ENCODE results near the gene CCM2L.

CCM2L gene

DNA sequence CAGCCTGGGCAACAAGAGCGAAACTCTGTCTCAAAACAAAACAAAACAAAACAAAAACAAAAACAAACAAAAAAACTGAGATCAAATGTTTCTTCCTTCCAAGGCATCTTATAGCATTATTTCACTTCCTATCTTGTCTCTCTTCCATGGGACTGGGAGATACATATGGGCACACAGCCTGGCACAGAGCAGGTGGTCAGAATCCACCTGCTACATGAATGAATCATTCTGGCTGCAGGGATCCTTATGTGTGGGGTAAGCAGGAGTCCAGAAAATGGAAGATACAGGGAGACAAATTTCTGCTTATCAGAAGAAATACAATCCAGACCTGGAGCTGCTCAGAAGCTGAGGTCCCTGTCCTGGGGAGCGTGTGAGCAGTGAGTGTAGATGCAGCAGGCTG lies 18.2 kb upstream of the CCM2L start:
- no peak for DNase-seq (ENCODE audit: low read depth)

DNA sequence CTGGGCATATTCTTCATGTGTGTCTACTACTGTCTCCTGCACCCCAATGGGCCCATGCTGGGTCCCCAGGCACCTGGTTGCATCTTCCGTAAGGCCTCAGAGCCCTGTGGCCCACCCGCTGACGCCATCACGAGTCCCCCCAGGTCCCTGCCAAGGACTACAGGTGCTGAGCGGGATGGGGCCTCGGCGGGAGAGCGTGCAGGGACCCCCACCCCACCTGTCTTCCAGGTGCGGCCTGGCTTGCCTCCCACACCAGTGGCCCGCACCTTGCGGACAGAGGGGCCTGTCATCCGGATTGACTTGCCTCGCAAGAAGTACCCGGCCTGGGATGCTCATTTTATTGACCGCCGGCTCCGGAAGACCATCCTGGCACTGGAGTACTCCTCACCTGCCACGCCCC lies 13.2 kb upstream of the CCM2L start:
- no peak for DNase-seq (ENCODE audit: low read depth)

DNA sequence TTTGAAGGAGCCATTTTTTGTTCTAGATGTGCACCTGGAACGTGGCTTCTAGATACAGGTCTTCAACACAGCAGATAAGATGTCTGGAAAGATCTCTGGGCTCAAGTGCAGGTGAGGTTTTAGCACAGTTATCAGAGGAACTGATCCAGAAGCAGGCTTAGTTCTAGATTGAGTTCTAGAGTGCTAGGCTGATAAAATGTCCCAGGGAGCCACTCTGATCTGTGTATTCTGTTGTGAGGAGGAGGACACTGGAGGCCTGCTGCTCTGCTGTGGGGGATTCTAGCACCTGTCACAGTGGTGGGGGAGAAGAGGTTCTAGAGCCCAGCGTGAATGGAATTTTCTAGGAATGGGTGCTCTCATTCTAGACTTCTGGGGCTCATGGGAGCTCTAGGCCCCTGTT lies 12.0 kb upstream of the CCM2L start:
- no peak for DNase-seq (ENCODE audit: low read depth)

- no peak for DNase-seq (ENCODE audit: low read depth)
Observed at GRCh38 chr20:32003325-32003724, 6.9 kb upstream of the CCM2L start.

- peak; percentile 55 for DNase-seq (ENCODE audit: low read depth)
Observed at GRCh38 chr20:32004963-32005362, 5.3 kb upstream of the CCM2L start.

DNA sequence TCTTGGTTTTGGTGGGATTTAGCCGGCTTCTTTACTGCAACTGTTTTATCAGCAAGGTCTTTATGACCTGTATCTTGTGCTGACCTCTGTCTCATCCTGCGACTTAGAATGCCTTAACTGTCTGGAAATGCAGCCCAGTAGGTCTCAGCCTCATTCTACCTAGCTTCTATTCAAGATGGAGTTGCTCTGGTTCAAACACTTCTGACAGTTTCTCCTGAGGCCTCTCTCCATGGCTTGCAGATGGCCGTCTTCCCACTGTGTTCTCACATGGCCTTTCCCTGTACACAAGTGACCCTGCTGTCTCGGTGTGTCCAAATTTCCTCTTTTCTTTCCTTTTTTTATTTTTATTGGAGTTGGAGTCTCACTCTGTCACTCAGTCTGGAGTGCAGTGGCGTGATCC lies 4.2 kb upstream of the CCM2L start:
- DNase-seq (ENCODE audit: low read depth): no peak

- DNase-seq (ENCODE audit: low read depth): no peak
Observed at GRCh38 chr20:32006841-32007786, 3.1 kb upstream of the CCM2L start.

- DNase-seq (ENCODE audit: low read depth): no peak
Observed at GRCh38 chr20:32007787-32008616, 2.2 kb upstream of the CCM2L start.

DNA sequence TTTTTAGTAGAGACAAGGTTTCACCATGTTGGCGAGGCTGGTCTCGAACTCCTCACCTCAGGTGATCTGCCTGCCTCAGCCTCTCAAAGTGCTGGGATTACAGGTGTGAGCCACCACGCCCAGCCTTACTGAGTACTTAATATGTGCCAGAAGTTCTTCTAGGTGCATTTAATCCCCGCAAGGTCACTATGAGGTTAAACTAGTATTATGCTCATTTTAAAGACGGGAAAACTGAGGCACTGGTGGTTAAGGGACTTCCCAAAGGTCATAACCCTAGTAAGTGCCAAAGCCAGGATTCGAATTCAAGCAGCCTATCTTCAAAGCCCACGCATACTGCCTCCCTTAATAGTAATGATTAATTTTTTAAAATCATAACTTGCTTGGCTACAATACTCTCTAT lies 674 bp upstream of the CCM2L start:
- DNase-seq (ENCODE audit: low read depth): no peak

DNA sequence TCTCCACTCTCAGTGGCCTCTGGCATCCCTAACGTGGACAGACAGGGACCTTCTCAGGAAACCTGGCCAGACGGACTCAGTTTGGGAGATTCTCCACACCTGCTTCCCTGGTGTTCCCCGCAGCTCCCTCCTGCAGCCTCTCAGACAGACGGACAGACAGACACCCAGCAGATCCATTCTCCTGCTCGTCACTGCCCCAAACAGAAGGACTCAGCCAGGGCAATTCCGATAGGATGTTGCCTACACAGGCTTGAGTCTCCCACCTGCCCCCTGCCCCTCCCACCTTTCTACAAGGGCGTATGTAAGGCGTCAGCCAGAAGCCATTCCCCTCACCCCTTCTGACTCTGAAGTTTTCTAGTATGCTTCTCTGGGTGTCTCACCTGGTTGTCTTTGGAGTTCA lies 428 bp downstream of the CCM2L start:
- DNase-seq (ENCODE audit: low read depth): no peak

GRCh38 chr20:32012159-32012688 lies 2.0 kb downstream of the CCM2L start:
- DNase-seq (ENCODE audit: low read depth): no peak

DNA sequence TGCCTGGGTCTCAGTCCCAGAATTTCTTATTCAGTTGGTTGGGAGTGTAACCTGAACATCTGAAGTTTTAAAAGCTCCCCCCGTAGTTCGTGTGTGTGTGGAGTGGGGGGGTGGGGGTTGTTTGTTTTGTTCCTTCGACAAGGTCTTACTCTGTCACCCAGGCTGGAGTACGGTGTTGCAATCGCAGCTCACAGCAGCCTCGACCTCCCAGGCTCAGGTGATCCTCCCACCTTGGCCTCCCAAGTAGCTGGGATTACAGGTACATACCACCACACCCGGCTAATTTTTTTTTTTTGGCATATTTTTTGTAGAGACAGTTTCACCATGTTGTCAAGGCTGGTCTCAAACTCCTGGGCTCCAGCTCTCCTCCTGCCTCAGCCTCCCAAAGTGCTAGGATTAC lies 3.1 kb downstream of the CCM2L start:
- DNase-seq (ENCODE audit: low read depth): no peak

GRCh38 chr20:32017711-32018251 lies 7.5 kb downstream of the CCM2L start:
- DNase-seq (ENCODE audit: low read depth): no peak

- DNase-seq (ENCODE audit: low read depth): no peak
Observed at GRCh38 chr20:32018269-32019155, 8.3 kb downstream of the CCM2L start.

- DNase-seq (ENCODE audit: low read depth): no peak
Observed at GRCh38 chr20:32019156-32019510, 8.9 kb downstream of the CCM2L start.

- no peak for DNase-seq (ENCODE audit: low read depth)
Observed at GRCh38 chr20:32019563-32020463, 9.6 kb downstream of the CCM2L start.

GRCh38 chr20:32021091-32021490 lies 10.9 kb downstream of the CCM2L start:
- no peak for DNase-seq (ENCODE audit: low read depth)

DNA sequence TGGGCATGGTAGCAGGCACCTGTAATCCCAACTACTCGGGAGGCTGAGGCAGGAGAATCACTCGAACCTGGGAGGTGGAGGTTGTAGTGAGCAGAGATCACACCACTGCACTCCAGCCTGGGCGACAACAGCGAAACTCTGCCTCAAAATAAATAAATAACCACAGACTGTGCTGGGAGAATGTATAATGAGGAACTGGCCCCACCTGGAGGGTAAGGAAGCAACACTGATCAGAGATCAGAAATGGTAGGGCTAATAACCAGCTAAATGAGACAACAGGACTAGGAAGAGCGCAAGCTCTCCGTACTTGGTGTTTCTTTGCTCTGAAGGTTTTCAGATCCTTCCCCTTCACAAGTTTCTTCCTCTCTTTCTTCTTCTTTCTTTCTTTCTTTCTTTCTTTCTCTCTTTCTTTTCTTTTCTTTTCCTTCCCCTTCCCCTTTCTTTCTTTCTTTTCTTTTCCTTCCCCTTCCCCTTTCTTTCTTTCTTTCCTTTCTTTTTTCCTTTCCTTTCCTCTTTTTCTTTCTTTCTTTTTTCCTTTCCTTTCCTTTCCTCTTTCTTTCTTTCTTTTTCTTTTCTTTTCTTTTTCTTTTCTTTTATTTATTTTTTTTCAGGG lies 14.6 kb downstream of the CCM2L start:
- no peak for DNase-seq (ENCODE audit: low read depth)

DNA sequence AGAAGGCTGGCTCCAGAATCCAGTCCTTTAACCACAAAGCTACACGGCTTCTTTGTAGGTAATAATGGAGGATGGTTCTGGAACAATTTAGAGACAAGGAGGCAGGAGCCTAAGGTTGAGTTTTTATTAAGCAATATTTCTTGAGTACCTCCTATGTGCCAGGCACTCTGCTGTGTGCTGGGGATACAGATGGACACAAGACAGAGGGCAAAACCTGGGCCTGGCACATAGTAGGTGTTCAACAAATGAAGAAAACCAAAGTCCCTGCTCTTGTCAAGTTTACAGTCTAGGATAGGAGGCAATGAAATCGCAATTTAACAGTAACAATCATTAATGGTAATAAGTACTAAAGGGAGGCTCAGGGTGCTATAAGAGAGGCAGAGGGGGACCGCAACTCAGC lies 17.4 kb downstream of the CCM2L start:
- DNase-seq (ENCODE audit: low read depth): no peak

Measured in iris pigment epithelial cell (primary cell).